Cortex of kidney (tissue), 1 donor: ENCODE measurements around the gene DEDD2.

Experiments
- DNase-seq: peaks from one replicate; lab custom pipeline; 2025; lab: John Stamatoyannopoulos, UW

The DEDD2 gene

DNA sequence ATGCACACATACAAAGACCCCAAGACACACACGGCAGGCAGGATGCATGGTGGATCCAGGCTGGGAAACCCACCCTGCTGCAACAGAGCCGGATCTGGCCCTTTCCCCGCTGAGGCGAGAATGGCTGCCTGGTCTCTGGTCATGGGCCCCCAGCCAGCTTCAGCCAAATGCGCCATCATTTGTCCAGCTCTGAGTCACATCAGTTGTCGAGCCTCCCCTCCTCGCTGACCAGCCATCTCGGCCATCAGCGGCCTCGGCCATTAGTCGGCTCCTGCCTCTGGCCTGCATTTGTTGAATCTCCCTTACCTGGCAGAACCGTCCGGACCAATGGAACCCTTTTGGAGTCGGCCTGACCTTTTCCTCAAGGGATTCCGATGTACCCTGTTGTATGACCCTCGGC is 46.8 kb downstream of the DEDD2 start:
- no peak for DNase-seq

DNA sequence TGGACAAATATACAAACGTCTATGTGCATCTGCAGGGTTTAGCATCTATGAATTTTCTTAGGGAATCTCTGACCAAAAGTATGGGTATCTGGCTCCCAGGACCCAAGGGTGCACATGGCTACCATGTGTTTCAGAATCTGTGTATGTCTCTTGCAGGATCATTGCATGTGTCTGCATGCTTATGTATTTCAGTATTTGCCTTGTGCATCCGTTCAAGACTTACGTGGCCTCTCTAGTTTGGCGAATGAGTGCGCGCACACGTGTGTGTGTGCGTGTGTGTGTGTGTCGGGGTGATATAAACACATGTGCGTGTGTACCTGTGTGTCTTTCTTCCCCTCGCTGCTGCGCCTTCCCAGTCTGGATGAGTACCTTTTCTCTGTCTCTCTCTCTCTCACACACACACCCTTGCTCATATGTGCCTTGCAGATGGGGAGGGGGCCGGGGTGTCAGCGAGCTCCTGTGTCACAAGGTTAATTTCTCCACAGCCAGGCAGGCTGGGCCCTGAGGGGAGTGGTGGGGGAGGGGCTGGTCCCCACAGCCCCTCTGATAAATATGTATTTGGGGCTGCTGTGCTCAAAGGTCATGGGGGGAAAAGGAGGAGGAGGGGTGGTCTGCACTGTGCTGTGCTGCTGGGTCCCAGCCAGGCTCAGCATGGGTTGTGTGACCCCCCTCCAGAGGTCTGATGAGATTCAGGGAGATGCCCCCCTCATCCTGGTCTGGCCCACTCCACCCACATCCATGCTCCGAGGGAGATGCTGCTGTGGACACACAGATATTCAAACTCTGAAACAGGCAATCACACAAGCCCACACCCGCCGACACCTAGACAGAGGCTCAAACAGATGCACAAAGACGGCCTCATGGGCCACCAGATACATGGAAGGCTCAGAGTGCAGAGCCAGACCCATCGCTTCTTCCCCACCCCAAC is 47.7 kb downstream of the DEDD2 start:
- no peak for DNase-seq

DNA sequence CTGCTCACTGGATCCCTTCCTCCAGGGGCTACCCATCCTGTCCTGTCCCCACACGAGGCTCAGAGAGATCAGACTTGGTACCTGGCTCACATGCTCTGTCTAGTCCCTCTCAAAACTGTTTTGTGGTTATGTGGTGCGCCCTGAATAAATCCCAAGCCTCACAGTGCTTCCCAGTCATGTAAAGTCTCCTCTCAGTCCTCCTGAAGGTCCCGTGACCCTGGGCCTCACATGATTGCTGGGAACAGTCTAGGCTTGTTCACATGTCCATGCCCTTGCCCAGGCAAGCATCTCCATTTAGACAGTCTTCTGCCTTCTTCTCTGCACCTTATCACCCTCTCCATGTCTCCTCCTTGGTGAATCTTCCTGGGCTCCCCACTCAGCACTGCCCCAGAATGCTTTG is 49.3 kb downstream of the DEDD2 start:
- no peak for DNase-seq

DNA sequence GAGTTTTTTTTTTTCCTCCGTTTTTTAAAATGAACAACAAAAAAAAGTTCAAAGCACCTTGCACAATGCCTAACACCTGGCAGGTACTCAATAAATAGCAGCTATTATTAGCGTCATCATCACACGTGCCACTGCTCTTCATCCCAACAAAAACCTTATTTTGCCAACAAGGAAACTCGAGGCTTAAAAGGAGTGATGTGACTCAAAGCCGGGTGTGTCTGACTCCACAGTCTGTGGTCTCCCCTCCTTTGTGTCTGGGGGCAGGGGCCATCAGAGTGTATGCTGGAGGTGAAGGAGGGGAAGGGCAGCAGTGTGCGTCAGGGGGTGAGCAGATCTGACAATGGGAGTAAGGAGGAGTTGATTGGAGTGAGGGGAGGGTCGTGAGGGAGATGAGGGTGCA is 51.2 kb downstream of the DEDD2 start:
- no peak for DNase-seq

DNA sequence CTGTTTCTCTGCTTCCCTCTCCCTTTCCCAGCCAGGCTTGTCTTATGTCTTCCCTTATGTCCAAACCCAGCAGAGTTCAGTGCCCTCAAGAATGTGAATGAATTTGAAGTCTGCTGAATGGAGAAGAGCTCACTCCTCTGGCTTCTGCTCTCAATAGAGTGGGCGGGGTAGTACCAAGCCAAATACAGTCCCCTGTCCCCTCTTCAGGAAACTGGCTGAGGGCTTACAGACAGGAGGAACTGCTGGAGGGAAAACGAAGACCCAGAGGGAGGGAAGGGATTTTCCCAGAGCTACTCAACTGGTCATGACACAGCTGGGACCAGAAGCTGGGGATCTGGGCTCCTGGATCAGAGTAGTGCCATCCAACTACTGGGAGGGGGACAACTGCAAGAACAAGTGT is 52.3 kb downstream of the DEDD2 start:
- no peak for DNase-seq

DNA sequence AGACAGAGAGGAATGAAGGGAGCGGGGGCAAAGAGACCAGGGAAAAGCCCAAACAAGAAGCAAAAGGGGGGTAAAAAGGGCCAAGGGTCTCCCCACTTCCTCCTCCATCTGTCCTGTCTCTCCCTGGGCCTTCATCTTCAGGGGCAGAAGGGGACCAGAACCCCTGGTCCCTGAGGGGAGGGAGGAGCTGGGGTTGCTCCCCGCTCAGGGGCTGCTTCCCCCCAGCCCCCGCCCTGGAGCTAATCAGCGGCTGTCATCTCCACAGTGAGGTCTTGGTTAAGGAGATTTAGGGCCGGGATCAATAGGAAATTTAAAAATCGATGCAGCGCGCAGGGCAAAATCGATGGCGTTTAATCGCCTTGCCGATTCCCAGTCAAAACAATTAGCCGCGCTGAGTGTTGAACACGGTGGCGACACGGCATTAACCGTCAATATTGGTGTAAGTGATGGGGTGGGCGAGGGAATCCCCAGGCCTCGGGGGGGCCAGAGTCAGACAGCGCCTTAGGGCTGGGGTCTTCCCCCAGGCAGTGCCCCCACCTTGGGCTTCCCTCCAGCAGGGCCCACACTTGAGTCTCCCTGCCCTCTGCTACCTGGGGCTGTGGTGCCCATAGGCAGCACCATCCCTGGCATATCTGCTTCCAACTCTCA is 55.7 kb downstream of the DEDD2 start:
- DNase-seq = no peak

DNA sequence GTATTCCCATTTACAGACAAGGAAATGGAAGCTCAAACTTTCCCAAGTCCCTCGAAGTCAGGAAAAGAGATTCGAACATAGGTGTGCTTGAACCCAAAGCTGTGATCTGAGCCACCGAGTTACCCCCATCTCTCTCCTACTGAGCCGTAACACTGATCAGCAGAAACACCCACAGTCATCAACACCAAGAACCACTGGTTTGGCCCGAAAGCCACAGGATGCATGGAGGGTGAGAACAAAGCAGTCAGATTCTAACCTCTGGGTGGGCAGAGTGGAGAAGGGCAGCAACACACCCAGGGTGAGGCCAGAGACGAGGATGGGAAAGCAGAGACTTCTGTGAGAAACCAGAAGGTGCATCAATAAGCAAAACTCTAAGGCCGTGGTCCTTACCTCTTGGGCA is 57.5 kb downstream of the DEDD2 start:
- no peak for DNase-seq

DNA sequence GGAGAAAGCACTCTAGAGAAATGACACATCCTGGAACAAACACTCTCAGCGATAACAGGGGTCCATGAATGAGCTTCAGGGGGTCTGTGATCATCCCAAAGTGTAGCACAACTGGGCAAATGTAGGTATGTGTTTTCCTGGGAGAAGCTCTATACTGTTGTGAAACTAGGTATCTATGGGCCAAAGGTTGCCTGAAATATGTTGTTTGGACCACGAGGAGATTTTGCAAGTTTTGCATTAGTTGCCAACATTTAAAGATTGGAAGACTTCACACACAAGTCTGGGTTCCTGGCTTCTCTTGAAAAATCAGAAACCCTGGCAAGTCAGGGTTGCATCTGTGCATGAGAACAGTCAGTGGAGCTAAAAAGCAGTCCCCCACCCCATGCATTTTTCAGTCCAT is 58.6 kb downstream of the DEDD2 start:
- DNase-seq = no peak

DNA sequence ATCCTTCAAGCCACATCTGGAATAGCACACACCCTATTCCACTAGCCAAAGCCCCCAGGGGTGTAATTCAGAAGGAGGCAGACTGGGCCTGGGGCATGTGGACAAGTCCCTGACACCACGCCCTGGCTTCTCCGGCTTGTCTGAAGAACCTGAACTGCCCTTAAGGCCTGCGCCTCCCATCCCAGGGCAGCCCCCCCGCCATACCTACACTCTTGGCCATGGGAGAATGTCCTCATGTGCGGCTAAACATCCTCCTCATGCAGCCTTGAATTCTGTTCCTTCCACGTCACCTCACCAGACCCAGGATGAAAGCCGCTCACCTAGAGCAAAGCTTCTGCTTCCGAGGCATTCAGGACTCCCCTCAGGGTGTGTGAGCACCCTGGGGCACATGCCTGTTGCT is 60.9 kb downstream of the DEDD2 start:
- no peak for DNase-seq

DNA sequence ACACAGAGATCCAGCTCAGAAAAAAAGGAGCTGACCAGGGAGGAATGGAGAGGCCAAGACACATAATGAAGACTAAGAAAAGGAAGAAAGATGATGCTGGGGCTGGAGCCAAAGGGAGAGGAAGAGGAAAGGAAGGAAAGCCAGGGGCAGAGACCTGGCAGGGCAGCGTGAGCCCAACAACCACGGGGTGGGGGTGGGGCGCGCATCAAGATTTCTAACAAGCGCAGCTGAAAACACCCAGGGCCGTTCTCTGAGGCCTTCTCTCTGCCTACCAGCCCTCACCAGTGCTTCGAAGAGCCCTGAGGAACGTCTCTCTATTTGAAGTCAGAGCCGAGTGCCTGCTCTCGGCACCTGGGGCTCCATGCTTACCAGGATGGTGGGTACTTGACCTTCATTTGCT is 61.7 kb downstream of the DEDD2 start:
- DNase-seq = no peak

DNA sequence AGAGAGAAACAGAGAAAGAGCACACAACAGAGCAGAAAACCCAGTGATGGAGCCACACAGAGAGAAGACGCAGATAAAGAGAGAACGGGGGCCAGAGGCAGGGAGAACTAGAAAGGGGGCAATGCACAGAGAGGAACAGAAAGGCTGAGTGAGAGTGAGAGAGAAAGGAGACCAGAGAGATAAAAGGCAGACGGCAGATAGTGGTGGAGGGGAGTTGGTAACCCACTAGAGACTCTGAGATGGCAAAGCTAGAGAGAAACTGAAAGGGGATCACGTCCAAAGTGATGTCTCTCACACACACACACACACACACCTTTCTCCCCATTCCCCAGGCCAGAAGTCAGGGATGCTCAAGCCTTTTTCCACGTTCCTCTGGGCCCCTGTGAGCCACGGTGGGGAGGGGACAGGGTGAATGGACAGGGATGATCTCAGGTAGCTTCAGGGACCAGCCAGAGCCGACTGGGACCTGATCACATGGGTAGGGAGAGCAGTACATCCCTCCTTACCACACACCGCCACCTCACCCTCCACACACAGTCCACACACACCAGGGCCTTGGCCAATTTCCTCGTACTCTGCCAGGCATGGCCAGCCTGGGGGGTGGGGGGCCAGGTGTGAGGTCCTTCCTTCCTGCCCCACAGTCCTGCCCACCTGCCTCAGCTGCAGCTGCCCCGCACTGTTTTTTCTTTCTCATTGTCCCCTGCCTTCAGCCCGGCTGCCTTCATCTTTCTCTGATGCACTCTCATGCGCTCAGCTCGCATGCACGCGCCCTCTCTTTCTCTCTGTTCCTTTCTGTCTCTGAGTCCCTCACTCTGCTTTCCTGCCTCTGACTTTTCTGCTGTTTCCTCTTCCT is 62.8 kb downstream of the DEDD2 start:
- no peak for DNase-seq

DNA sequence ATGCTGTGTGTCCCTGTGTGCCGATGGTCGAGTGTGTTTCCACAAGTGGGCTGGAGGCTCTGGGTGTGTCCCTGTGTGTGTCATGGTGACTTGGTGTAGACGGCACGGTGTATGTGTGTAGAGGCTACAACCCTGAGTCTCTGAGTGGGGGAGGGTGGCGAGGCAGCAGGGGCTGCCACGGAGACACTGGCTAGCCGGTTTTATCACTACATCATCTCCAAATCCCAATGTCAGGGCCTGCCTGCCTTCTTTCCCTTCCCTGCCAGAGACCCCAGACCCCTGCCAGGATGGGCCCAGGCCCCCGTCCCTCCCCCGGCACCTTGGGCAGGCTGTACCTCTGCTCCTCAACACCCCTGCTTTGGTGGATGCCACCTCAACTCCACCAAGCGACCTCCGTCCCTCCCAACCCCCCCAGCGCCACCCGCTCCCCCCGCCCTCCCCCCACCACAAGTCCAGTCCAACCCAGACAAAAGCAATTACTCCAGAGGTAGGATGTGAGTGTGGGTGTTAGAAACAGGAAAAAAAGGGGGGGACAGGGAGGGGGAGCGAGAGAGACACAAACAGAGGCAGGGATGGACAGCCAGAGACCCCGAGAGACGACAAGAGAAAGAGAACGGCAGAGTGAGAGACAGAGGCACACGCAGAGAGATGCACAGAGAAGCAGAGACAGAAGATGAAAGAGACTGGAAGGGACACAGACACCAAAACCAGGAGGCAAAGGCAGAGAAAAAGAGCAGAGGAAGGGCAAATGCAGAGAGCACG is 63.6 kb downstream of the DEDD2 start:
- DNase-seq = no peak

DNA sequence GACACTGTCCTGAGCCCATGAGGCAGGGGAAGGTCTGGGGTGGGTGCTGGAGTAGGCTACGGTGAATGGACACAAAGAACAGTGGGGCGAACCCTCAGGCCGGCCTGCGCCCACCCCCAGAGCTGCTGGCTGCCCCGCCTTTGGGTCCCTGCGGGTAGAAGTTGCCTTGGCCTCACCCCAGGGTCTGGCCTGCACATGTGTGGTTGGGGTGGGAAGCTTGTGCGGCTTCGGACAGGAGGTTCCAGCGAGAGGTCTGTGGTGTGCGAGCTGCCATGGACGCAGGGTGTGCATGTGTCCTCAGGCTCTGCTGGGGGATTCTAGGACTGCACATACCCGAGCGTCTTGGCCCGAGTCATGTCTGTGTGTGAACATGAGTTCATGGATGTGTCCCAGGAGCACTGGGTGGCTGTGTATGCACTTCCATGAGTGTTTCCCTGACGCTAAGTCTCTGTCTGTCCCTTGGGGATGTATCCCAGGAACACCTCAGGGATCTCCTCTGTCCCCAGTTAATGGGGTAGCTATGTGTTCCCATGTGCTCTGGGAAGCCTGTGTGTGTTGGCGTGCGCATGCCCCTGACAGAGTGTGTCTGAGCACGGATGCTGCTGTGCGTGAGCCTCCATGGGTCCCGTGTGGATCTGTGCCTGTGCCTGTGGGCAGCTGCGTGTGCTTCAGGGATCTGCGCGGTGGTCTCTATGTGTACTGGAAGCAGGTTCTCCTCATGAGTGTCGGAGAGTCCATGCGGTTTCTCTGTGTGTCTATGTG is 64.4 kb downstream of the DEDD2 start:
- no peak for DNase-seq

DNA sequence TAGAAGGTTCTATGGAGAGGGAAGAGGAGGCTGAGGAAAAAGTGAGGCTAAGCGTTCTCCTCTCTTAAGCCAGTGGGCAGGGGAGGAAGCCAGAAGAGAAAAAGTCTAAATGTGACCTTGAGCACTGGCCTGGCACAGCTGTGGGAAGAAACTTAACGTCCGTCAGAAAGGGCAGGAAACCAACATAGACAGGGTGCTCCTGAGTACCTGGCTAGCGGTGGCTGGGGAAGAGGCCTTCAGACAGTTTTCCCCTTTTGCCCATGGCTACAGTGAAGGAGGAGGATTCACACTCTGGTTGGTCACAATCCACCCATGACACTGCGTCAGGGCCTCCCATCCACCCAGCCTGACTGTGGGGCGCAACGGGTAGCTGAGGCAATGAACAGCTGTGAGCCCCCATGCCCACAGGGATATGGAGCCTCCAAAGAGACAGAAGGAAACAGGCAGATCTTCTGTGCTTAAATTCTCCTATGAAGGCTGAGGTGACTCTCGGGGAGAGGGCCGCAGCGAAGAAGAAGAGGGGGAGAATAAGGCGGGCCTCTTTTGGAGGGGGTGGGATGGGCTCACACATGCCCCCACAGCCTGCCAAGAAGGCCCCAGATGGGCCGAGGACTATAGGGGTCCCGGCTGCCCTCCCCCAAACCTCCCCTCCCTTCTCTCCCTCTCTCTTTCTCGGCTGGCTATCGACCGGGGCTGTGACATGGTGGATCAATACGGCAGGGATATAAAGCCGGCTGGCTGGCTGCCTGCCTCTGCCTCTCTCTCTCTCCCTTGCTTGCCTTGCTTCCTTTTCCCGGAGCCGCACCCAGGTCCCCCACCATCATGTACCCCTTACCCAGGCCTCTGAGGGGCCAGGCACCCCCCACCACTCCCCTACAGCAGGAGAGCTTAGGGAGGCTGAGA is 65.4 kb downstream of the DEDD2 start:
- no peak for DNase-seq

DNA sequence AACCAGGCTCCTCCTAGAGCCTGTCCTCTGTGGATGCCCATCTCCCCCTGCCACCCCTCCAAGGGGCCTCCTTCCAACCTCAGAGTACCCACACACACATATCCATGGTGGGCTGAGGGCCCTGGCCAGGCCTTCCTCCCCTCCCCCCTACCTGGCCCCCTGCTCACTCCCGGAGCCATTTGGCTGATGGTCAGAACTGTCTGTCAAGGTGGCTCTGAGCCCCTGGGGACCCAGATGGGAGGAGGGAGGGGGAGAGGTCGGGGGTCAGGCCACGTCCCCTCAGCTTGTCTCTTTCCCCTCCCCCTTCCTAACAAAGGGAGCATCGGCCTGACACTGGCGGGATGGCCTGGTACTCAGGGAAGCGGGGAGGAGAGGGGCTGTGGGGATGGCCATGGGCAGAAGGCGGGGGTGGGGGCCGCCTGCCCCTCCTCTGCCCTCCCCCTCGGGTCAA is 66.5 kb downstream of the DEDD2 start:
- DNase-seq = no peak

DNA sequence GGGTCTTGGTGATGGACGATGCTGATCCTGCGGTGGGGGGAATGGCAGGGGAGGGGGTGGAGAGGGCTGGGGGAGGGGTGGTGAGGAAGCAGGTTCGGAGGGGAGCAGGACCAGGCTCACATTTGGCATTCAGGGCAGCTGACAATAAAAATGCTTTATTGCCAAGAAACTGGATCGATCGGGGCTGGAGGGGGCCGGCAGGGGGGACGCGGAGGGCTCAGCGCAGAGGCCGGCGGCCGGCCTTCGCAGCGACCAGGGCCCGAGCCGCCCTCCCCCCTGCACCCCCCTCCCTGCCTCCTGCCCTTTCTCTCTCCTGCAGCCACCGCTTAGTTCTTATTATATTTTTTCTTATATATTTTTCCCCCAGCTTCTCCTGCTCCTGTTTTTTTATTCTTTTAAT is 67.1 kb downstream of the DEDD2 start:
- no peak for DNase-seq

DNA sequence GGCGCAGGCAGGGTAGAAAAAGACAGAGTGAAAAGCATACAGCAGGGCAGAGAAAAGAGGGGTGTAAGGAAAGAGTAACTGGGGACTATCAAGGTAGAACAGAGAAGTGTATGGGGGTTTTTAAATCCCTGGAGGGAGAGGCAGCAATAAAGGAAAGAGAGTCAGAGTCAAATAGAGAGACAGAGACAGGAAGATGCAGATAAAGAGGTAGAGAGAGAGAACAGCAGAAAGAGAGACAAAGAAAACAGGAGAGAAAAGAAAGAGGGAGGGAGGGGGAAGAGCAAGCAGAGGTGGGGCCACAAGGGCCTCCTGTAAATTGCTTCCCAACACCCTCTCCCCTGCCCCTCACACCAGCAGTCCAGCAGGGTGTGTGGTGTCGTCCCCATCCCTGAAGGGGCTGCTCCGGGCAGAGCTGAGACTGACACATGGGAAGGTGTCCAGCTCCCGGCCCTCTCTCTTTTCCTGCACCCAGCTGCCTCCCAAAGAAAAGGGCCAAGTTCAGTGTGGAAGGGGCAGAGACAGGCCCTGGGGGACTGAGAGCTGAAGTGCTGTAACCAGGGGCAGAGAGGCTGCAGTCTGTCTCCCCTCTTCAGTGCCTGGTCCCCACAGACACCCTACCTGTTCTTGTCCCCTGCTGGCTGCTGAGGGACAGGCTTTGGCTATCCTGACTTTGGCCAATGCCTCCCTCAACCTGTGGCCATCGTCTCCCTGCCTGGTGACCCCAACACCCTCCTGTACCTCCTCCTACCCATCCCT is 67.9 kb downstream of the DEDD2 start:
- DNase-seq = no peak
